Stomach (tissue), 9 donors: ENCODE measurements around the gene BCR. TPM values are rescaled to one million over a fixed set of nuclear protein-coding genes. Genes with fewer than 3 reads are reported as not detected.

Source experiments
- DNase-seq, 2 donors: peaks; one replicate each; pipeline versions ENCODE4 v3.0.0 to v3.0.0-alpha.2; 2013 to 2019
- H3K27ac ChIP-seq, 5 donors: fragments of 200-600 bp in 4 of 5; sonication (generic) in 4 of 5; one replicate each; pipeline ENCODE4 v1.5.1; 2013 to 2019; ENCODE audit warnings: mild to moderate bottlenecking in 1 of 5, moderate library complexity in 1 of 5
- H3K27me3 ChIP-seq, 3 donors: fragments of 200-600 bp; sonication (generic); one replicate each; pipeline ENCODE4 v1.5.1; 2017 to 2019; ENCODE audit warnings: mixed run types in 1 of 3
- H3K36me3 ChIP-seq, 4 donors: fragments of 200-600 bp; sonication (generic); 1 replicate in 3 of 4; 2 replicates in 1 of 4; pipeline ENCODE4 v1.5.1; 2016 to 2019
- H3K4me1 ChIP-seq, 4 donors: fragments of 200-600 bp; sonication (generic); one replicate each; pipeline ENCODE4 v1.5.1; 2016 to 2019
- H3K4me3 ChIP-seq, 4 donors: fragments of 200-600 bp; sonication (generic) in 3 of 4; one replicate each; pipeline ENCODE4 v1.5.1; 2016 to 2019; ENCODE audit warnings: mild to moderate bottlenecking in 1 of 4
- H3K9me3 ChIP-seq, 4 donors: fragments of 200-600 bp; sonication (generic); one replicate each; pipeline ENCODE4 v1.5.1; 2016 to 2019
- EP300 ChIP-seq: sonication (generic); formaldehyde crosslinking; IDR thresholded peaks from one replicate; pipeline ENCODE4 v1.6.1; 2017; ENCODE audit warnings: antibody characterized with exemption
- POLR2A ChIP-seq, 4 donors: fragments of 450-650 bp; IDR thresholded peaks; one replicate each; pipeline ENCODE4 v1.6.1; 2016; ENCODE audit warnings: antibody characterized with exemption in 4 of 4, control low read depth in 2 of 4, mild to moderate bottlenecking in 1 of 4, moderate library complexity in 1 of 4
- POLR2AphosphoS5 ChIP-seq, 3 donors: sonication (generic); formaldehyde crosslinking; IDR thresholded peaks; one replicate each; pipeline ENCODE4 v1.6.1; 2016; ENCODE audit warnings: antibody characterized with exemption in 3 of 3
- WGBS, 5 donors: extraction: QIAGEN DNeasy Blood & Tissue Kit in 3 of 5; methylation state at CpG; one replicate each; pipeline versions ENCODE4 v1.1.5 to v1.1.7; 2013 to 2018; 5-methylcytosine and 5-hydroxymethylcytosine counted together
- intact Hi-C: fragments of 100-400 bp; cut with DNase I; formaldehyde crosslinking; loops from one replicate; pipeline ENCODE4 v1.15.1; 2023; ENCODE audit warnings: low total_unique reads
- polyA plus RNA-seq, 3 donors: library from polyadenylated mRNA; stranded (reverse); fragments of 200-250 nt; gene quantifications; one replicate each; pipeline ENCODE4 v1.2.3, GENCODE V29; 2013
- total RNA-seq, 5 donors: library from RNA; depleted of rRNA; stranded (reverse); fragments of >200 nt; gene quantifications; one replicate each; pipeline versions ENCODE4 v1.1.0 to v1.2.3, GENCODE V29; 2014 to 2016
- TF ChIP-seq, protein P1 (sequence below), 7 experiments: fragments of 450-650 bp in 4 of 7; fragments of 200-600 bp in 3 of 7; sonication (generic) in 3 of 7; IDR thresholded peaks; one replicate each; pipeline ENCODE4 v1.5.1; 2016 to 2019; ENCODE audit warnings: antibody characterized with exemption in 7 of 7, control low read depth in 2 of 7, mild to moderate bottlenecking in 1 of 7
- donor health status: healthy with polysubstance abuse.
- donor health status: Bipolar disorder and iron deficiency.
- donor health status: healthy.

BCR gene
- total and polyA plus RNA-seq, 8 donors = 10.4 to 80.1 (median 19.6) TPM

DNA sequence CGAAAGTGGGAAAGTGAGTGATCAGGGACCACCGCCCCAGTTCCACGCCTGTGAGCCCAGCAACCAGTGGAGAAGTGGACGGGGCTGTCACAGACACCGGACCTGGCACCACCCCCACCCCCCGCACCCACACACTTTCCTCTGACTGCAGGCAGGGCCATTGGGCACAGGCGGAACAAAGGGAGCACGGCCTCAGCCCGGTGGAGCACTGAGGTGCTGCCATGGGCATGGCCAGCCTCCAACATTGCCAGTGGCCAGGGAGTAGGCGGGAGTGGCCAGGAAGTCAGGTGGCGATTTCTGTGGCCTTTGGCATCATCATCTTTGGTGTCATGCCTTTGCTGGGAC is 78.5 kb downstream of the BCR start:
- intact Hi-C loops = no loop called here
- no peak for DNase-seq
- peak overlapping the region in 2 of 5 donors; percentile 79 to 84 for H3K27ac ChIP-seq
- H3K4me3 ChIP-seq = no peak overlapping the region
- peaks cover 20 to 38% (median 35%) of the 10 kb centered on the region in 4 donors for H3K4me1 ChIP-seq
- peaks cover 26 to 81% (median 69%) of the 10 kb centered on the region in 4 donors for H3K36me3 ChIP-seq
- TF ChIP-seq, protein P1, sequence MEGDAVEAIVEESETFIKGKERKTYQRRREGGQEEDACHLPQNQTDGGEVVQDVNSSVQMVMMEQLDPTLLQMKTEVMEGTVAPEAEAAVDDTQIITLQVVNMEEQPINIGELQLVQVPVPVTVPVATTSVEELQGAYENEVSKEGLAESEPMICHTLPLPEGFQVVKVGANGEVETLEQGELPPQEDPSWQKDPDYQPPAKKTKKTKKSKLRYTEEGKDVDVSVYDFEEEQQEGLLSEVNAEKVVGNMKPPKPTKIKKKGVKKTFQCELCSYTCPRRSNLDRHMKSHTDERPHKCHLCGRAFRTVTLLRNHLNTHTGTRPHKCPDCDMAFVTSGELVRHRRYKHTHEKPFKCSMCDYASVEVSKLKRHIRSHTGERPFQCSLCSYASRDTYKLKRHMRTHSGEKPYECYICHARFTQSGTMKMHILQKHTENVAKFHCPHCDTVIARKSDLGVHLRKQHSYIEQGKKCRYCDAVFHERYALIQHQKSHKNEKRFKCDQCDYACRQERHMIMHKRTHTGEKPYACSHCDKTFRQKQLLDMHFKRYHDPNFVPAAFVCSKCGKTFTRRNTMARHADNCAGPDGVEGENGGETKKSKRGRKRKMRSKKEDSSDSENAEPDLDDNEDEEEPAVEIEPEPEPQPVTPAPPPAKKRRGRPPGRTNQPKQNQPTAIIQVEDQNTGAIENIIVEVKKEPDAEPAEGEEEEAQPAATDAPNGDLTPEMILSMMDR (IDR thresholded peaks at IDR 0.05) = no peak
- TF ChIP-seq POLR2A (IDR thresholded peaks at IDR 0.05) (no peak), EP300 (no peak), POLR2AphosphoS5 (IDR thresholded peaks at IDR 0.05) (no peak)
- 86 to 100% (median 91%) methylated on average over 4 to 11 of the region's 11 CpGs for WGBS, 5 donors
- H3K27me3 ChIP-seq = no peaks in the 10 kb centered on the region
- no peaks in the 10 kb centered on the region for H3K9me3 ChIP-seq

DNA sequence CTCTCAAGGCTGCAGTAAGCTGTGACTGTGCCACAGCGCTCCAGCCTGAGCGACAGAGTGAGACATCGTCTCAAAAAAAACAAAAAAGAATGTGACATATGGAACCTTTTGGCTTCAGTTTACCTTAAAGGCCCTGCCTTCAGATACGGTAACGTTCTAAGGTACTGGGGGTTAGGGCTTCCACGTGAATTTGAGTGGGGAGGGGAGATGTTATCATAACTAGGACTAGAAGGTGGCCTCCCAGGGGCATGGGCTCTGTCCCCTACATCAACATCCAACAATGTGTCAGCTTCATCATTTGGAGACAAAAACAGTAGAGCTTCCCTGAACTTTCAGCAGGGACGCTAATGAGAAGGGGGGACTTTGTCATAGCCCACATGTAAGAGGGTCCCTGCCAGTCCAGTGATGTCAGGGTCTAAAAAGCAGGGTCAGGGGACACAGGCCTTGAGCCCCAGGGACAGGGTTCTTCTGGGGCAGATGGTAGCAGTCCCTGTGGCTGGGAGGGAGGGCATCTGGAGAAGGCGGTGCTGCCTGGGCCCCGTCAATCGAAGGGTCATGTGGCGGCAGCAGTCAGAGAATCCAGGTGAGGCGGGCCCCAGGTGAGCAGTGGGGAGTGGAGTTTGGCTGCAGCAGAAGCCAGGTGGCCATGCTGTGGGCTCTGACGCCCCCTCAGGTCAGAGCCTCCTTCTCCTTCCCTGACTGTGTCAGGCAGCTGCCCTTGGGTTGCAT is 79.8 kb downstream of the BCR start:
- Histone ChIP-seq H3K36me3 (peaks cover 20 to 80% (median 66%) of the 10 kb centered on the region in 4 donors), H3K27ac (no peak overlapping the region), H3K4me1 (peaks cover 32 to 51% (median 47%) of the 10 kb centered on the region in 4 donors), H3K4me3 (no peak overlapping the region), H3K27me3 (no peaks in the 10 kb centered on the region), H3K9me3 (no peaks in the 10 kb centered on the region)
- intact Hi-C loops = no loop called here
- 85 to 89% (median 88%) methylated on average over 12 to 13 of the region's 13 CpGs for WGBS, 5 donors
- TF ChIP-seq POLR2AphosphoS5 (IDR thresholded peaks at IDR 0.05) (no peak), EP300 (no peak), POLR2A (IDR thresholded peaks at IDR 0.05) (no peak)
- TF ChIP-seq, protein P1 (IDR thresholded peaks at IDR 0.05) = no peak
- peak in 1 of 2 donors; percentile 66 for DNase-seq

DNA sequence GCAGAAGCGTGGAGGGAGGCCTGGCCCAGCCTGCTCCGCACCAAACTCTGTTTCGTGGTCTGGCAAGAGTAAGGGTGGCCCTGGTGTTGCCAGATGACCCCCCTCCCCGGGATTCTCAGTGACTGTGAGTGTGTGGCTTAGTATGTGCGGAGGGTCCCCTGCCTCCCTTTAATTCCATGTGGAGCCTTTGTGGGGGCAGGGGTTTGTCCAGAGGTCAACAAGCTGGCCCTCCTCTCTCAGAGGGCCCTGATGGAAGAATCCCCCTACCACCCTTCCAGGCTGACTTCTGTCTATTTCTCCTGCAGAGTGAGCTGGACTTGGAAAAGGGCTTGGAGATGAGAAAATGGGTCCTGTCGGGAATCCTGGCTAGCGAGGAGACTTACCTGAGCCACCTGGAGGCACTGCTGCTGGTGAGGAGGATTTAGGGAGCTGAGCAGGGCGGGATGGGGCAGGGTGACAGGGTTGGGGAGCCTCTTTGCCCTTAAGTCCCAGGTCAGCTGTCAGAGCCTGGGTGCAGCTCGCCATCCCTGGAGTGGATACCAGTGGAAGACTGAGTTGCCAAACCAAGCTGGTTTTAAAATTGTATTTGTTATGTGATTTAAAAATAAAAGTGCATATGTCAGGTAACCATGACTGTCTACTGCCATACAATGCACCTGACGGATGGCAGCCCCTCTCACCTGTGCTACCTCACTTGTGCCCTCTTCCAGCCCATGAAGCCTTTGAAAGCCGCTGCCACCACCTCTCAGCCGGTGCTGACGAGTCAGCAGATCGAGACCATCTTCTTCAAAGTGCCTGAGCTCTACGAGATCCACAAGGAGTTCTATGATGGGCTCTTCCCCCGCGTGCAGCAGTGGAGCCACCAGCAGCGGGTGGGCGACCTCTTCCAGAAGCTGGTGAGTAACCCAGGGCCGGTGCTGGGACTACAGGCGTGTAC is 80.6 kb downstream of the BCR start:
- Histone ChIP-seq H3K27me3 (no peaks in the 10 kb centered on the region), H3K9me3 (no peaks in the 10 kb centered on the region), H3K36me3 (peaks cover 20 to 78% (median 61%) of the 10 kb centered on the region in 4 donors), H3K4me3 (no peak overlapping the region), H3K27ac (no peak overlapping the region), H3K4me1 (peaks cover 37 to 52% (median 44%) of the 10 kb centered on the region in 4 donors)
- no peak for DNase-seq
- 89 to 96% (median 94%) methylated on average over 21 of the region's 21 CpGs for WGBS, 5 donors
- TF ChIP-seq EP300 (no peak), POLR2AphosphoS5 (IDR thresholded peaks at IDR 0.05) (no peak), POLR2A (IDR thresholded peaks at IDR 0.05) (no peak)
- TF ChIP-seq, protein P1 (IDR thresholded peaks at IDR 0.05) = no peak
- intact Hi-C loops = no loop called here

DNA sequence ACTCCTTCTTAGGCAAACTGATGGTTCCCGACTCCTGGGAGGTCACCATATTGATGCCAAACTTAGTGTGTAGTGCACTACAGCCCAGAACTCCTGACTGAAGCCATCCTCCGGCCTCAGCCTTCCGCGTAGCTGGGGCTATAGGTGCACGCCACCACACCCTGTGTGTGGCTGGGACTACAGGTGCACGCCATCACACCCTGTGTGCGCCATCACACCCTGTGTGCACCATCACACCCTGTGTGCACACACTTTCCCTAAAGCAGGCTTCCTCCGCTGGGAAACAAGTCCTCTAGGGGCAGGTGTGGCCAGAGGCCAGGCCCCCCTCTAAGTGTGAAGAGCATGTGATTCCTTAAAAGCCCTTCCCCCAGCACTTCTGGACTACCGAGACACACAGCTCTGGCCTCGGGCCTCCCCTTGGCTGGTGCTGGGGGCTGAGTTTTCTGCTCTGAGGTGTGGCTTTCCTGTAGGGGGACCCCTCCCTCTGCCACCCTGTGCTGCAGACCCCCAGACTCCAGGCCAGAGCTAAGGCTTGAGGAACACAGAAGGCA is 81.7 kb downstream of the BCR start:
- H3K4me1 ChIP-seq = peaks cover 26 to 41% (median 34%) of the 10 kb centered on the region in 4 donors
- H3K9me3 ChIP-seq = no peaks in the 10 kb centered on the region
- WGBS, 5 donors = 80 to 94% (median 89%) methylated on average over 6 to 10 of the region's 10 CpGs
- intact Hi-C loops = no loop called here
- peaks cover 20 to 77% (median 59%) of the 10 kb centered on the region in 4 donors for H3K36me3 ChIP-seq
- TF ChIP-seq POLR2A (IDR thresholded peaks at IDR 0.05) (no peak), EP300 (no peak), POLR2AphosphoS5 (IDR thresholded peaks at IDR 0.05) (no peak)
- TF ChIP-seq, protein P1 (IDR thresholded peaks at IDR 0.05) = no peak
- no peaks in the 10 kb centered on the region for H3K27me3 ChIP-seq
- DNase-seq = no peak
- no peak overlapping the region for H3K4me3 ChIP-seq
- H3K27ac ChIP-seq = peak overlapping the region in 1 of 5 donors; percentile 82
